GM12801 (cell line): ENCODE data around the gene UNKL.

Experiments
- CTCF ChIP-seq: IDR thresholded peaks from one replicate; pipeline ENCODE4 v1.5.1; 2011; ENCODE audit warnings: control low read depth; ENCODE audit not compliant: insufficient read length; ENCODE audit errors: extremely low read depth

Gene UNKL

GRCh38 chr16:1438229-1439057, 23.9 kb upstream of the UNKL start:
- no peak for TF ChIP-seq CTCF

- TF ChIP-seq CTCF, result no peak
Measured at GRCh38 chr16:1437606-1438005, 23.1 kb upstream of the UNKL start.

GRCh38 chr16:1436731-1437355, 22.3 kb upstream of the UNKL start:
- TF ChIP-seq CTCF, result no peak

- TF ChIP-seq CTCF, result no peak
Measured at GRCh38 chr16:1435921-1436697, 21.6 kb upstream of the UNKL start.

- TF ChIP-seq CTCF, result no peak
Measured at GRCh38 chr16:1434644-1435592, 20.4 kb upstream of the UNKL start.

DNA sequence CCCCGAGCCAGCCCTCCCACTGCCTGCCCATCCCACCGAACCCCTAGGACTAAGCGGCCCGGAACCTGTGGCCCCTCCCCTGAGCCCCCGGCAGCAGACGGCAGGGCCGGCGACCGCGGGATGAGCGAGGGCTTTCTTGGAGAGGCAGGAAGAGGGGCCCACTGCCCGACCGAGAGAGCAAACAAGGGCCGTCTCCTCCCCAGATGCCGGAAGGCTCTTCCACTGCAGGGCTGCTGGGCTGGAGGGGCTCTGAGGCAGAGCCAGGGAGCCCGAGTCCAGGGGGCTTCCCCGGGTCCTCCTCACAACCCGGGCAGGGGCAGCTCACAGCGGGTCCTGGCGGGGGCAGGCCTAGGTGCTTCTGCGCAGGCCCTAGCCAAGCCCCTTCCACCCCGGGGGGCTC, 19.3 kb upstream of the UNKL start:
- TF ChIP-seq CTCF, result no peak
